AG08396 (cell line): ENCODE results near the gene GLIS2.
A peak's percentile ranks its signal among the peaks of the same experiment; 100 is the strongest.

Experiments
- DNase-seq: peaks from one replicate; pipeline ENCODE4 v3.0.0; 2012; ENCODE audit warnings: low spot score, mixed read lengths

GLIS2 gene

GRCh38 chr16:4370151-4370550 is 54.3 kb downstream of the GLIS2 start:
- DNase-seq: no peak

- DNase-seq: peak; percentile 85
Measured at GRCh38 chr16:4370570-4371356, 54.9 kb downstream of the GLIS2 start.

DNA sequence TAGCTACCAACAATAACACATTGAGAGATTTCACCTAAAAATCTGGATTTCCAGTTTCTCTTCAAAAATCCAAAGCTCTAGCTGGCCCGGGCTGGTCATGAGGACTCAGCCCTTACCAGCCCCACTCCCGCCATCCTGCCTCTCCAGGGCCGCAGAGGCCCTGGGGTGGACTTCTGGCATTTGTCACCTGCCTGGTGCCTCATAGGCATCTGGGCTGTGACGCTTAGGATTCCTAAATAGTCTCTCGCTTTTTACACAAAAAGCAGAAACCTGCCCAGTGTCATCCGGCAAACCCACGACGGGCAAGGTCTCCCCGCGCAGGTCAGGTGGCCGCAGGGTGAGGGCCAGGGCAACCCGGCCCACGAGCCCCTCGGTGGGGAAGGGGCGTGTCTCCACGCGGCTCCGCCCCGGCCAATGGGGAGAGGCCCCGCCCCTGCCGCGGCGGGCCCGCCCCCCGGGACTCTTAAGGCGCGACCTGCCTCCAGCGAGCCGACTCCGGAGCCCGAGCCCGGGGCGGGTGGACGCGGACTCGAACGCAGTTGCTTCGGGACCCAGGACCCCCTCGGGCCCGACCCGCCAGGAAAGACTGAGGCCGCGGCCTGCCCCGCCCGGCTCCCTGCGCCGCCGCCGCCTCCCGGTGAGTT is 55.6 kb downstream of the GLIS2 start, which contains the start of gene VASN:
TSS of gene VASN (plus strand) at position 492 of the 644 bp plus-strand sequence. CDS start 9,030 bp downstream, outside the sequence.
- peak; percentile 94 for DNase-seq

GRCh38 chr16:4372001-4372577 is 56.2 kb downstream of the GLIS2 start:
- DNase-seq: no peak

- peak; percentile 46 for DNase-seq
Measured at GRCh38 chr16:4372578-4373355, 56.9 kb downstream of the GLIS2 start.

DNA sequence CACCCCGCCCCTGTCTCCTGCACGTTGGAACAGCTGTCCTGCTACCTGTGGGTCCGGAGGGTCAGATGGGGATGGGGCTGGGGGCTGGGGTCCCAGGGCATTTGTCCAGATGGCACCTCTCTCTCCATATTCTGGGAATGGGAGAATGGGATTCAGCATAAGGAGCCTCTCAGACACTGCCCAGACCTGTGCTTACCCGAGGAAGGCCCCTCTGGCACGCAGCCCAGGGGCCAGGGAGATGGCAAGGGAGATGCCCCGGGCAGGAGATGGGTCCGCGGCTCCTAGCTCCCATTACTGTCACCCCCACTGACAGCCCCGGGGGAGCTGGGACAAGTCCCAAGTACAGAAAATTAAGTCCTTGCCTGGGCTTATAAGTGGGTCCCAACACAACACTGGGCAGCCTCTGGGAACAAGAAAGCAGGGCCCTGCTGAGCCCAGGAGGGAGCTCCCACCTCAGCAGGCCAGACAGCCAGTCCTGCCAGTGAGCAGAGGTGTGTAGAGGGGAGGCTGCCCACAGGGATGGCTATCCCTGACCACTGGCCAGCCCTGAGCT is 57.6 kb downstream of the GLIS2 start:
- DNase-seq: no peak

GRCh38 chr16:4373909-4374742 is 58.3 kb downstream of the GLIS2 start:
- DNase-seq: peak; percentile 92

GRCh38 chr16:4375717-4376116 is 59.9 kb downstream of the GLIS2 start:
- DNase-seq: no peak

DNA sequence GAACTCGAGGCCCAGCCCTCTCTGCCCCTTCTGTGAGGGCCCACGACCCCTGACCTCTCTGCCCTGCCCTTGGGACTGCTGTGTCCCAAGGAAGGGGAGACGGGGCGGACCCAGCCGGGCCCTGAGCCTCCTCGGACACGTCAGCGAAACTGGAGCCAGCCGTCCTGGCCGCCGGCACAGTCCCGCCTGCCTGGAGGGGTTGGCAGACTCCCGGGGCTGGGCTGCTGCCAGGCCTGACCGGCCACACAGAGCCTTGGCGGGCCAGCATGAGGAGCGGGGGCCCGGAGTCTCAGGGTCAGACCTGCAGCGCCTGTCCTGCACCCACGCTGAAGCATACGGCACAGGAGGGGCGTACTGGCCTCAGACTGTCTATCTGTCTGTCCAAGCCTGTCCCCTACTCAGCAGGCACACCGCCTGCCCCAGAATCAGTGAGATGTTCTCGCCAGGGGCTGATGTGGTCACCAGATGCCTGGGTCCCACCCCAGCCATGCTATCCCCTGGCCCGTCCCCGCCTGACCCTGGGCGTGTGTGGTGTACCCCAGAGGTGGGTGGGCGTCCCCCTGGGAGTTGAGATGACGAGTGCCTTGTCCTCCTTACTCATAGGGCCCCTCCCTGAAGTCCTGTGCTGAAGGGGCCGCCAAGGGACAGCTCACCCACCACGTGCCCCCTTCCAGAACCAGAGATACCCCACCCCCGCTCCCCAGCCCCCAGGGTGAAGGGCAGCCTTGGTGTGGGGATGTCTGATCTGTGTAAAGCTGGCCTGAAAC is 60.4 kb downstream of the GLIS2 start:
- DNase-seq: peak; percentile 91

DNA sequence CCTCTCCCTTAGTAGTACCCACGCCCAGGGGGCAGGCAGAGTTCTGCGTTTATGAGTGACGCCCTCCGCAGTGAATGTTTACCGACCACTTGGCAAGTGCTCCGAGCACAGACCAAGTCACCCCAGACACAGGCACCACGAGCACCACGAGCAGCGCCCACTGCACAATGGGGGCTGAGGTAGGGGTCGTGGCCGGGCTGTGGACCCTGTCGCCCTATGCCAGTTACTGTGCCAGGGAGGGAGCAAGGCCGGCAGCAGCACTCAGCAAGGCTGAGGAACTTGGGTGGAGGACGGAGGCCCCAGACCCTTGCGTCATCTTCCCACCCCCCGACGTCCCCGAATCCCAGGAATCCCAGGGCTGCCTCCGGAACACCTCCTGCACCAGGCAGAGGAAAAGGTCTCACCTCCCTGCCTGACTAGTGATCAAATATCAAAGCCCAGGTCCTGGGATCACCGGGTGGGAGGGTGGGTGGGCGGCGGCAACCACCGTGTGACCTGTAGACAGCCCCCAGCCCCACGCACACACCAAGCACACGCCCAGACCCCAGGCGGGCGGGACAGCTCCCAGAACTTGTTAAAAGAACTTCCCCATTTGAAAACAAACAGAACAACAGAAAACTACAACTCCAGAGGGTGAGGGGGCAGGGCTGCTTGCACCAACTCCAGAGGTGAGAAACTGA is 61.2 kb downstream of the GLIS2 start:
- DNase-seq: peak; percentile 26

GRCh38 chr16:4377573-4378154 is 61.8 kb downstream of the GLIS2 start:
- no peak for DNase-seq

- DNase-seq: no peak
Measured at GRCh38 chr16:4378161-4378666, 62.3 kb downstream of the GLIS2 start.

GRCh38 chr16:4378999-4379690 is 63.3 kb downstream of the GLIS2 start:
- DNase-seq: no peak

DNA sequence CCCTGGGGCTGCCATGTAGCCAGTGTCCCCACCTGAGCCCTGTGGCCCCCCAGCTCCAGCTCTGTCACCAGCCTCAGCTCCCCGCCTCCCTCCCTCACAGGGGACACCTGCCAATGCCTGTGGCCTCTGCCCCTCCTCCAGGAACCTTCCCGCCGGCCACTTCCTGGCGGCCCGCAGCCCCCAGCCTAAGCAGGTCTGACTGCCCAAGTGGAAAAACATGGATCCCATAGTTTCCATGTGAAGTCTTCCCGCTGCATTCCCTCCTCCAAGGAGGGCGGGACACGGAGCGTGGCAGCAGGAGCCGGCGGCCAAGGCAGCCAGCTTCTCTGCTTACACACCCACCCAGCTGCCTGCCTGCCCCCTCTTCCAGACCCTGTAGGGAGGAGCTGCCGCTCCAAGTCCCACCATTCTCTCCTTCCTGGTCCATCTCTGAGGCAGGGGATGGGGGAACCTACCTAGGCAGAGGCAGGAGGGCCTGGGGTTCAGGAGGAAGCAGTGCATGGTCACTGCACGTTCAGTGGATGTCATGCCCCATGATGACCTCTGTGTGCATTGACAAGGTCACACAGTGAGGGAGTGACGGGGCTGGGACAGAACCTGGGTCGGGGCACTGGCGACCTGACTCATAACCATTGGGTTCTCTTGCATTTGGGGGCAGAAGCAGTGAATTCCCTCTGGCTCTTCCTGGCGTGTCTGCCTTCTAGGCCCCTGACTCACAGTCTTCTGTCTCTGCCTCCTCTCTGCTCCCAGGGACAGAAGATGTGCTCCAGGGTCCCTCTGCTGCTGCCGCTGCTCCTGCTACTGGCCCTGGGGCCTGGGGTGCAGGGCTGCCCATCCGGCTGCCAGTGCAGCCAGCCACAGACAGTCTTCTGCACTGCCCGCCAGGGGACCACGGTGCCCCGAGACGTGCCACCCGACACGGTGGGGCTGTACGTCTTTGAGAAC is 64.5 kb downstream of the GLIS2 start:
- DNase-seq: no peak

DNA sequence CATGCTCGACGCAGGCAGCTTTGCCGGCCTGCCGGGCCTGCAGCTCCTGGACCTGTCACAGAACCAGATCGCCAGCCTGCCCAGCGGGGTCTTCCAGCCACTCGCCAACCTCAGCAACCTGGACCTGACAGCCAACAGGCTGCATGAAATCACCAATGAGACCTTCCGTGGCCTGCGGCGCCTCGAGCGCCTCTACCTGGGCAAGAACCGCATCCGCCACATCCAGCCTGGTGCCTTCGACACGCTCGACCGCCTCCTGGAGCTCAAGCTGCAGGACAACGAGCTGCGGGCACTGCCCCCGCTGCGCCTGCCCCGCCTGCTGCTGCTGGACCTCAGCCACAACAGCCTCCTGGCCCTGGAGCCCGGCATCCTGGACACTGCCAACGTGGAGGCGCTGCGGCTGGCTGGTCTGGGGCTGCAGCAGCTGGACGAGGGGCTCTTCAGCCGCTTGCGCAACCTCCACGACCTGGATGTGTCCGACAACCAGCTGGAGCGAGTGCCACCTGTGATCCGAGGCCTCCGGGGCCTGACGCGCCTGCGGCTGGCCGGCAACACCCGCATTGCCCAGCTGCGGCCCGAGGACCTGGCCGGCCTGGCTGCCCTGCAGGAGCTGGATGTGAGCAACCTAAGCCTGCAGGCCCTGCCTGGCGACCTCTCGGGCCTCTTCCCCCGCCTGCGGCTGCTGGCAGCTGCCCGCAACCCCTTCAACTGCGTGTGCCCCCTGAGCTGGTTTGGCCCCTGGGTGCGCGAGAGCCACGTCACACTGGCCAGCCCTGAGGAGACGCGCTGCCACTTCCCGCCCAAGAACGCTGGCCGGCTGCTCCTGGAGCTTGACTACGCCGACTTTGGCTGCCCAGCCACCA is 65.4 kb downstream of the GLIS2 start:
- no peak for DNase-seq
